ENCODE results near the gene CLDN2.
"Not testable (repeated sequence)": the region's sequence is repeated elsewhere in the genome, so short reads cannot be mapped to it uniquely, and the experiment has no call there.

Gene CLDN2

DNA sequence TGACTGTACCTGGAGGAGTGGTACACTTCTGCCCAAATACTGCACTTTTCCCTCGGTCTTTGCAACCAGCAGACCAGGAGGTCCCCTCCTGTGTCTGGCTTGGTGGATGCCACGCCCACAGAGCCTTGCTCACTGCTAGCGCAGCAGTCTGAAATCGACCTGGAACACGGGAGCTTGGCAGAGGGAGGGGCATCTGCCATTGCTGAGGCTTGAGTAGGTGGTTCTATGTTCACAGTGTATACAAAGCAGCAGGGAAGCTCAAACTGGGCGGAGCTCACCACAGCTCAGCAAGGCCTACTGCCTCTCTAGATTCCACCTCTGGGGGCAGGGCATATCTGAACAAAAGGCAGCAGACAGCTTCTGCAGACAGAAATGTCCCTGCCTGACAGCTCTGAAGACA, 46.3 kb downstream of the CLDN2 start:
- not testable (repeated sequence) for DNase-seq

DNA sequence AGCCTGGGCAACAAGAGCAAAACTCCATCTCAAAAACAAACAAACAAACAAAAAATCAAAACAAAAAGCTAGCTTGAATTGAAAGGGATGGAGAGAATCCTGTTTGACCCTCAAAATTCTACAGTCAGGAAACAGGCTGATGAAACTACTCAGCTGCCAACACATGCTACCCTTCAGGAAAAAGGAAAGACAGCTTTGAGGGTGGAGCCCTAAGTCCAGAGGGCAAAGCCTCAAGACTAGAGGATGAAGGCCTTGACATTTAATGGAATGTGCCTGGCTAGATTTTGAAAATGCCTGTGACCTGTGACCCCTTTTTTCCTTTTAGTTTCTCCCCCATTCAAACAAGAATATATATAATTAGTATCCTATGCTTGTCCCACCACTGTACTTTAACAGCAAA, 52.7 kb downstream of the CLDN2 start:
- no peak for DNase-seq

DNA sequence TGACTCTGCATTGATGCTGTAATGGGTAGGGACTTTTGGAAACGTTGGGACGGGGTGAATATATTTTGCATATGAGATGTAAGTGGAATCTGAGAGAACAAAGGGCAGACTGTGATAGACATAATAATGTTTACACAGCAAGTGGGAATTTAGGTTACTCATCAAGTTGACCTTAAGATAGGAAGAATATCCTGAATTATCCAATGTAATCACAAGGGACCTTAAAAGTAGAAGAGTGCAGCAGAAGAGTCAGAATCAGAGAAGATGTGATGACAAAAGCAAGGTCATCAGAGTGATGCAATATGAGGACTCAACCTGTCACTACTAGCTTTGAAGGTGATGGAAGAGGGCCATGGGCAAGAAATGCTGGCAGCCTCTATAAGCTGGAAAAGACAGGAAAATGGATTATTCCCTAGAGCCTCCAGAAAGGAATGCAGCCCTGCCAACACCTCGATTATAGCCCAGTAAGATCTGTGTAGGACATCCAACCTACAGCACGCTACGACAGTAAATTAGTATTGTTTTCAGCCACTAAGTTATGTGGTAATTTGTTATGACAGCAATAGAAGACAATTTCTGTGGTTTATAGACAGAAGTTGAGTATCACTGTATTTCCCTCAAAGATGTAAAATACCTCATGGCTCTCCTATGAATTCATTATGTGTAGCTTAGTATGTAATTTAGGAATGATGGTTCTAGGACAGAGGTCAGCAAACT, 53.4 kb downstream of the CLDN2 start:
- DNase-seq = peak; percentile 6

DNA sequence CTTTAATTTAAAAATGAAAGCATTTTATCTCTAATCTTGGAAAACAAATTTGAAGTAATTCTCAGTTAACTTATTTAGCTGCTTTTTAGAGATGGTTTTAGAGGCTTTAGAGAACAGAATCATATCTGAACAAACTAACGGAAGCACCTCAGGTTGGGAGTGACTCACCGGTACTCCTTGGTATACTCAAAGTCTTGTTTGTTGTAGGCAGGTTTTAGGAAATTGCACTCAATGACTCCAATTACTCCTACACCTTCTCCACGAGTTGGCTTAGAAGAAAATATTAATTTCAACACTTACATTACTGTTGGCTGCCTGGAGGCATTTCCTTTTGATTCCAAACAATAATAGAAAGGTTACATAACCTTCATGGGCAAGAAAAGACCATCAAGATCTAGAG, 56.2 kb downstream of the CLDN2 start:
- DNase-seq = no peak

Data from fibroblast of skin of right quadriceps (primary cell).